PC-3 (cell line): ENCODE measurements around the gene BTBD19. TPM values are rescaled to one million over a fixed set of nuclear protein-coding genes. Genes with fewer than 3 reads are reported as not detected.

Source experiments
- ATAC-seq: fragments of 200-7000 bp; cut with Tn5 transposase; 2 replicates; pipeline ENCODE4 v1.9.1; 2020; ENCODE audit warnings: mild to moderate bottlenecking, moderate library complexity
- BruUV-seq: library from RNA; stranded (reverse); fragments of 400-500 nt; replicated peaks from 2 replicates; lab custom pipeline; 2021; lab: Mats Ljungman, UMichigan
- CTCF ChIA-PET: fragments of 300-600 bp; sonication (Branson Sonifier 250); formaldehyde crosslinking; loops from one replicate; lab custom pipeline; 2022; ENCODE audit warnings: antibody characterized with exemption; lab: Charles Lee
- POLR2A ChIA-PET: fragments of 300-600 bp; sonication (Branson Sonifier 250); formaldehyde crosslinking; loops from one replicate; lab custom pipeline; 2022; ENCODE audit warnings: antibody characterized with exemption; ENCODE audit not compliant: unreplicated experiment; lab: Charles Lee
- DNase-seq: peaks from one replicate; pipeline ENCODE4 v3.0.0-alpha.2; 2015
- H2AFZ ChIP-seq: fragments of 300-600 bp; sonication (generic); 2 replicates; pipeline ENCODE4 v1.6.0; 2016; ENCODE audit warnings: antibody characterized with exemption, low read length
- H3F3A ChIP-seq: fragments of 300-600 bp; sonication (generic); one replicate; pipeline ENCODE4 v1.6.0; 2017; ENCODE audit warnings: antibody characterized with exemption, low read length, control low read depth, mild to moderate bottlenecking; ENCODE audit not compliant: unreplicated experiment
- H3K27ac ChIP-seq: fragments of 300-600 bp; sonication (generic); 2 replicates; pipeline ENCODE4 v1.5.1; 2016; ENCODE audit warnings: mild to moderate bottlenecking, low read length
- H3K27me3 ChIP-seq: fragments of 300-600 bp; sonication (generic); 2 replicates; pipeline ENCODE4 v1.6.1; 2016; ENCODE audit warnings: low read length, mixed read lengths
- H3K36me3 ChIP-seq: fragments of 300-600 bp; sonication (generic); 2 replicates; pipeline ENCODE4 v1.6.1; 2016; ENCODE audit warnings: low read depth, mixed run types, low read length, mixed read lengths
- H3K4me1 ChIP-seq: fragments of 300-600 bp; sonication (generic); 2 replicates; pipeline ENCODE4 v1.5.1; 2016; ENCODE audit warnings: low read length; ENCODE audit not compliant: insufficient read depth
- H3K4me2 ChIP-seq: fragments of 300-600 bp; sonication (generic); 2 replicates; pipeline ENCODE4 v1.6.0; 2016; ENCODE audit warnings: low read length
- H3K4me3 ChIP-seq: fragments of 300-600 bp; sonication (generic); 2 replicates; pipeline ENCODE4 v1.5.1; 2016; ENCODE audit warnings: mild to moderate bottlenecking, low read length, mixed read lengths
- H3K79me2 ChIP-seq: fragments of 300-600 bp; sonication (generic); 2 replicates; pipeline ENCODE4 v1.6.1; 2017; ENCODE audit warnings: low read length, mixed read lengths
- H3K9ac ChIP-seq: fragments of 300-600 bp; sonication (generic); 2 replicates; pipeline ENCODE4 v1.6.0; 2016; ENCODE audit warnings: mild to moderate bottlenecking, low read length
- H3K9me2 ChIP-seq: fragments of 300-600 bp; sonication (generic); replicated peaks from 2 replicates; pipeline ENCODE4 v1.6.1; 2016; ENCODE audit warnings: mixed run types, low read length, mixed read lengths
- H3K9me3 ChIP-seq: fragments of 300-600 bp; sonication (generic); 2 replicates; pipeline ENCODE4 v1.6.1; 2016; ENCODE audit warnings: low read length, mixed read lengths
- H4K20me1 ChIP-seq: fragments of 300-600 bp; sonication (generic); 2 replicates; pipeline ENCODE4 v1.6.1; 2016; ENCODE audit warnings: low read length, mixed read lengths
- EZH2 ChIP-seq: fragments of 300-600 bp; sonication (generic); IDR thresholded peaks from one replicate; pipeline ENCODE4 v1.6.1; 2017; ENCODE audit warnings: antibody characterized with exemption, mild to moderate bottlenecking, low read length; ENCODE audit not compliant: unreplicated experiment
- EZH2phosphoT487 ChIP-seq: fragments of 300-600 bp; sonication (generic); IDR thresholded peaks from 2 replicates; pipeline ENCODE4 v1.6.1; 2018; ENCODE audit warnings: mild to moderate bottlenecking, antibody characterized with exemption, low read length, borderline replicate concordance
- intact Hi-C: fragments of 100-400 bp; cut with micrococcal nuclease; formaldehyde crosslinking; loops from 2 replicates; pipeline ENCODE4 v1.9.0; 2023
- total RNA-seq: library from RNA; depleted of rRNA; stranded (reverse); fragments of >200 nt; gene quantifications from 2 replicates; pipeline ENCODE4 v1.2.3, GENCODE V29; 2014
- TF ChIP-seq, protein P1 (sequence below): fragments of 300-600 bp; sonication (generic); conservative IDR thresholded peaks from 2 replicates; pipeline ENCODE4 v1.5.1; 2017; ENCODE audit warnings: antibody characterized with exemption, low read depth, mild to moderate bottlenecking, low read length

Gene BTBD19
- total RNA-seq, 1 experiment from 2014 or later = 0.58 TPM

GRCh38 chr1:44855742-44856141 is 47.4 kb downstream of the BTBD19 start:
- Histone ChIP-seq H3K9ac (no peak overlapping the region), H3K79me2 (no peaks in the 10 kb centered on the region), H3K4me3 (no peak overlapping the region), H3K27me3 (no peaks in the 10 kb centered on the region), H3K9me2 (no peaks in the 10 kb centered on the region), H3K27ac (no peak overlapping the region), H3K9me3 (no peaks in the 10 kb centered on the region), H3F3A (no peaks in the 10 kb centered on the region), H3K36me3 (0 out of 2 replicates have a peak, but pooled peaks cover 6% of the 10 kb centered on the region), H3K4me2 (no peak overlapping the region), H3K4me1 (no peaks in the 10 kb centered on the region), H4K20me1 (no peaks in the 10 kb centered on the region), H2AFZ (no peak overlapping the region)
- DNase-seq (no peak), ATAC-seq (no peak)
- intact Hi-C loops = no loop called here
- CTCF ChIA-PET = no interaction called here
- no peak for TF ChIP-seq EZH2
- no peak for TF ChIP-seq EZH2phosphoT487
- TF ChIP-seq, protein P1, sequence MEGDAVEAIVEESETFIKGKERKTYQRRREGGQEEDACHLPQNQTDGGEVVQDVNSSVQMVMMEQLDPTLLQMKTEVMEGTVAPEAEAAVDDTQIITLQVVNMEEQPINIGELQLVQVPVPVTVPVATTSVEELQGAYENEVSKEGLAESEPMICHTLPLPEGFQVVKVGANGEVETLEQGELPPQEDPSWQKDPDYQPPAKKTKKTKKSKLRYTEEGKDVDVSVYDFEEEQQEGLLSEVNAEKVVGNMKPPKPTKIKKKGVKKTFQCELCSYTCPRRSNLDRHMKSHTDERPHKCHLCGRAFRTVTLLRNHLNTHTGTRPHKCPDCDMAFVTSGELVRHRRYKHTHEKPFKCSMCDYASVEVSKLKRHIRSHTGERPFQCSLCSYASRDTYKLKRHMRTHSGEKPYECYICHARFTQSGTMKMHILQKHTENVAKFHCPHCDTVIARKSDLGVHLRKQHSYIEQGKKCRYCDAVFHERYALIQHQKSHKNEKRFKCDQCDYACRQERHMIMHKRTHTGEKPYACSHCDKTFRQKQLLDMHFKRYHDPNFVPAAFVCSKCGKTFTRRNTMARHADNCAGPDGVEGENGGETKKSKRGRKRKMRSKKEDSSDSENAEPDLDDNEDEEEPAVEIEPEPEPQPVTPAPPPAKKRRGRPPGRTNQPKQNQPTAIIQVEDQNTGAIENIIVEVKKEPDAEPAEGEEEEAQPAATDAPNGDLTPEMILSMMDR = no peak
- POLR2A ChIA-PET = interaction anchor here (0.6 kb wide), 1 partner anchor 84 kb away, joined by 5 read pairs; no protein-coding TSS in a partner anchor
- no TSS peak for BruUV-seq

- Histone ChIP-seq H3F3A (no peaks in the 10 kb centered on the region), H3K4me3 (no peak overlapping the region), H3K27me3 (no peaks in the 10 kb centered on the region), H3K9me2 (no peaks in the 10 kb centered on the region), H3K36me3 (0 out of 2 replicates have a peak, but pooled peaks cover 6% of the 10 kb centered on the region), H3K9ac (no peak overlapping the region), H3K27ac (no peak overlapping the region), H2AFZ (no peak overlapping the region), H3K79me2 (no peaks in the 10 kb centered on the region), H3K9me3 (no peaks in the 10 kb centered on the region), H3K4me2 (no peak overlapping the region), H3K4me1 (no peaks in the 10 kb centered on the region), H4K20me1 (no peaks in the 10 kb centered on the region)
- no peak for ATAC-seq
- BruUV-seq = no TSS peak
- ChIA-PET CTCF (no interaction called here), POLR2A (no interaction called here)
- DNase-seq = no peak
- TF ChIP-seq, protein P1 = no peak
- TF ChIP-seq EZH2phosphoT487 (no peak), EZH2 (no peak)
- intact Hi-C loops = no loop called here
Measured at GRCh38 chr1:44857446-44857845, 49.1 kb downstream of the BTBD19 start.

DNA sequence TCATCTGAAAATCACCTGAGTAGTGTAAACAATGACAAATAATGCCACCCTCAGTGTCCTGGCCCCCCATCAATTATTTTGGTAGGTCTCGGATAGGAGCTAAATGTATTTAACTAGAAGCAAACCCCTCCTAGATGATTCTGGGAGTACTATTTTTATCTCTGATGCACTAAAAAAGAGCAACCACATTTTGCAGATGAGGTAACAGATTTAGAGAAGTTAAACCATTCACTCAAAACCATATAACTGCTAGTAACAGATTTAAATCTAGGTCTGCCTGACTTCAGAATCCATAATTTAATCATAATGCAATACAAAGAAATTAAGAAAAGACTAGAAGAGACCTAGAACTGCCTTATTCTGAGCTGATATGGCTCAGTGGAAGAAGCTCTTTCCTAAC is 52.0 kb downstream of the BTBD19 start:
- H3K4me3 ChIP-seq = no peak overlapping the region
- H3K9me2 ChIP-seq = no peaks in the 10 kb centered on the region
- intact Hi-C loops = no loop called here
- DNase-seq (no peak), ATAC-seq (no peak)
- no peaks in the 10 kb centered on the region for H3K9me3 ChIP-seq
- BruUV-seq = no TSS peak
- H3K4me1 ChIP-seq = no peaks in the 10 kb centered on the region
- no peaks in the 10 kb centered on the region for H3F3A ChIP-seq
- H3K36me3 ChIP-seq = 0 out of 2 replicates have a peak, but pooled peaks cover 3% of the 10 kb centered on the region
- no peak overlapping the region for H2AFZ ChIP-seq
- no peaks in the 10 kb centered on the region for H3K27me3 ChIP-seq
- H3K4me2 ChIP-seq = no peak overlapping the region
- H3K79me2 ChIP-seq = no peaks in the 10 kb centered on the region
- no peaks in the 10 kb centered on the region for H4K20me1 ChIP-seq
- TF ChIP-seq, protein P1 = no peak
- TF ChIP-seq EZH2 = no peak
- TF ChIP-seq EZH2phosphoT487 = no peak
- no peak overlapping the region for H3K27ac ChIP-seq
- no peak overlapping the region for H3K9ac ChIP-seq
- POLR2A ChIA-PET = no interaction called here
- CTCF ChIA-PET = no interaction called here
